ENCODE data around the gene TJP2. TPM values are rescaled to one million over a fixed set of nuclear protein-coding genes. Genes with fewer than 3 reads are reported as not detected.

The TJP2 gene
- total and polyA plus RNA-seq, 12 donors: 24.2 to 117 (median 82.4) TPM

GRCh38 chr9:69194702-69195418, 20.8 kb downstream of the TJP2 start:
- no peak for ATAC-seq
- peak overlapping the region in 6 of 10 donors; percentile 15 to 77 (median 38) for H3K27ac ChIP-seq
- H3K36me3 ChIP-seq: no peaks in the 10 kb centered on the region
- no peaks in the 10 kb centered on the region for H3K9me3 ChIP-seq
- H3K4me1 ChIP-seq: peaks cover 5 to 90% (median 54%) of the 10 kb centered on the region in 9 donors
- intact Hi-C loops (cut with DNase I): loop anchor here in 8 of 10 donors (5.0 to 10.0 kb wide), 8 partner anchors 48 to 158 kb away; partner anchors contain the start of gene FXN (in 1 of the 8)
- no peaks in the 10 kb centered on the region for H3K27me3 ChIP-seq
- no peak for DNase-seq
- no peak overlapping the region for H3K4me3 ChIP-seq
- WGBS, 2 donors: 39 to 61% methylated on average over 5 of the region's 5 CpGs
- no peak for TF ChIP-seq CTCF (IDR thresholded peaks at IDR 0.05)

- 35 to 52% methylated on average over 3 of the region's 3 CpGs for WGBS, 2 donors
- TF ChIP-seq CTCF (IDR thresholded peaks at IDR 0.05): no peak
- Histone ChIP-seq H3K27me3 (no peaks in the 10 kb centered on the region), H3K4me1 (peaks cover 5 to 90% (median 54%) of the 10 kb centered on the region in 9 donors), H3K4me3 (no peak overlapping the region), H3K27ac (peak overlapping the region in 6 of 10 donors; percentile 14 to 77 (median 30)), H3K9me3 (no peaks in the 10 kb centered on the region), H3K36me3 (no peaks in the 10 kb centered on the region)
- DNase-seq: no peak
- ATAC-seq: peak in 1 of 8 donors; percentile 8
- intact Hi-C loops (cut with DNase I): loop anchor here in 1 of 10 donors (10.0 kb wide), 1 partner anchor 81 kb away; no protein-coding TSS in a partner anchor
Observed at GRCh38 chr9:69195668-69196067, 21.6 kb downstream of the TJP2 start.

- H3K27ac ChIP-seq: peak overlapping the region in 1 of 10 donors; percentile 2
- peaks cover 0 to 3% (median 0%) of the 10 kb centered on the region in 9 donors for H3K36me3 ChIP-seq
- ATAC-seq (peak in 5 of 8 donors; percentile 28 to 55 (median 43)), DNase-seq (no peak)
- no peak overlapping the region for H3K4me3 ChIP-seq
- intact Hi-C loops (cut with DNase I): loop anchor here in 1 of 10 donors (10.0 kb wide), 1 partner anchor 83 kb away; no protein-coding TSS in a partner anchor
- WGBS, 2 donors: 84 to 86% methylated on average over 4 of the region's 4 CpGs
- H3K4me1 ChIP-seq: peaks cover 3 to 71% (median 36%) of the 10 kb centered on the region in 9 donors
- H3K27me3 ChIP-seq: no peaks in the 10 kb centered on the region
- TF ChIP-seq CTCF (IDR thresholded peaks at IDR 0.05): no peak
- no peaks in the 10 kb centered on the region for H3K9me3 ChIP-seq
Observed at GRCh38 chr9:69197687-69198086, 23.6 kb downstream of the TJP2 start.

GRCh38 chr9:69198521-69199220, 24.6 kb downstream of the TJP2 start:
- intact Hi-C loops (cut with DNase I): loop anchor here in 1 of 10 donors (10.0 kb wide), 1 partner anchor 84 kb away; no protein-coding TSS in a partner anchor
- Histone ChIP-seq H3K36me3 (peaks cover 0 to 3% (median 0%) of the 10 kb centered on the region in 9 donors), H3K27ac (peak overlapping the region in 6 of 10 donors; percentile 17 to 45 (median 43)), H3K27me3 (no peaks in the 10 kb centered on the region), H3K4me3 (no peak overlapping the region), H3K9me3 (no peaks in the 10 kb centered on the region), H3K4me1 (peaks cover 0 to 62% (median 32%) of the 10 kb centered on the region in 9 donors)
- 41 to 43% methylated on average over 7 of the region's 7 CpGs for WGBS, 2 donors
- no peak for TF ChIP-seq CTCF (IDR thresholded peaks at IDR 0.05)
- ATAC-seq (peak in 5 of 8 donors; percentile 30 to 59 (median 45)), DNase-seq (no peak)

Data from heart right ventricle (tissue), 16 donors.